ENCODE data around the gene ZNF440. TPM values are rescaled to one million over a fixed set of nuclear protein-coding genes. Genes with fewer than 3 reads are reported as not detected.

ZNF440 gene
- total RNA-seq, 4 donors from 2014 or later: 4.8 to 13.2 (median 9.7) TPM

GRCh38 chr19:11880598-11880997 is 66.5 kb downstream of the ZNF440 start:
- WGBS, 2 donors (ENCODE audit: low coverage in 1 of 2): 87% methylated on average over 9 of the region's 12 CpGs; no CpG with 5 or more reads in 1 of the 2 donors
- H3K27ac ChIP-seq: no peak overlapping the region
- H3K4me3 ChIP-seq: no peak overlapping the region
- no peak for ATAC-seq
- peaks cover 0 to 5% (median 2%) of the 10 kb centered on the region in 3 donors for H3K4me1 ChIP-seq
- no peak for TF ChIP-seq POLR2AphosphoS5 (IDR thresholded peaks at IDR 0.05)
- TF ChIP-seq CTCF (IDR thresholded peaks at IDR 0.05): no peak
- peaks cover 4% of the 10 kb centered on the region for H3K27me3 ChIP-seq
- H3K9me3 ChIP-seq: no peaks in the 10 kb centered on the region
- no peaks in the 10 kb centered on the region for H3K36me3 ChIP-seq

GRCh38 chr19:11881151-11881800 is 67.2 kb downstream of the ZNF440 start:
- Histone ChIP-seq H3K36me3 (no peaks in the 10 kb centered on the region), H3K4me3 (no peak overlapping the region), H3K4me1 (peaks cover 0 to 5% (median 2%) of the 10 kb centered on the region in 3 donors), H3K27me3 (peaks cover 4% of the 10 kb centered on the region), H3K27ac (no peak overlapping the region), H3K9me3 (no peaks in the 10 kb centered on the region)
- no peak for ATAC-seq
- TF ChIP-seq POLR2A (IDR thresholded peaks at IDR 0.05) (no peak), EP300 (IDR thresholded peaks at IDR 0.05) (no peak), CTCF (IDR thresholded peaks at IDR 0.05) (peak; percentile 55 to 77 (median 62)), POLR2AphosphoS5 (IDR thresholded peaks at IDR 0.05) (no peak)
- 24% methylated on average over 6 to 7 of the region's 10 CpGs for WGBS, 2 donors (ENCODE audit: low coverage in 1 of 2)

GRCh38 chr19:11882606-11883005 is 68.5 kb downstream of the ZNF440 start:
- no peaks in the 10 kb centered on the region for H3K9me3 ChIP-seq
- H3K4me1 ChIP-seq: peaks cover 0 to 13% (median 2%) of the 10 kb centered on the region in 3 donors
- peaks cover 4% of the 10 kb centered on the region for H3K27me3 ChIP-seq
- H3K36me3 ChIP-seq: no peaks in the 10 kb centered on the region
- no peak overlapping the region for H3K27ac ChIP-seq
- WGBS, 2 donors (ENCODE audit: low coverage in 1 of 2): 41 to 55% methylated on average over 2 of the region's 2 CpGs
- no peak overlapping the region for H3K4me3 ChIP-seq
- ATAC-seq: no peak
- no peak for TF ChIP-seq POLR2A (IDR thresholded peaks at IDR 0.05)
- no peak for TF ChIP-seq POLR2AphosphoS5 (IDR thresholded peaks at IDR 0.05)
- no peak for TF ChIP-seq CTCF (IDR thresholded peaks at IDR 0.05)
- no peak for TF ChIP-seq EP300 (IDR thresholded peaks at IDR 0.05)

Other genes with a start within 250 kb of the ZNF440 start
- 10 to 100 TPM in 2 of 4 donors, 1 to 10 TPM in 2; 4.4 to 12.0 (median 9.8) TPM for gene ACP5, start 236.6 kb upstream of the ZNF440 start, total RNA-seq
- 10 to 100 TPM in 3 of 4 donors, 1 to 10 TPM in 1; 9.6 to 18.0 (median 10.4) TPM for gene ZNF627, start 216.8 kb upstream of the ZNF440 start, total RNA-seq
- 10 to 100 TPM in 1 of 4 donors, 1 to 10 TPM in 3; 6.7 to 11.4 (median 8.7) TPM for gene ZNF823, start 75.3 kb upstream of the ZNF440 start, total RNA-seq
- gene ZNF441, start 47.3 kb upstream of the ZNF440 start, total RNA-seq: 10 to 100 TPM in 1 of 4 donors, 1 to 10 TPM in 3; 4.5 to 10.7 (median 7.7) TPM
- gene ZNF491, start 15.8 kb upstream of the ZNF440 start, total RNA-seq: 1 to 10 TPM; 1.8 to 3.7 (median 3.1) TPM
- gene ZNF439, start 34.5 kb downstream of the ZNF440 start, total RNA-seq: 10 to 100 TPM in 2 of 4 donors, 1 to 10 TPM in 2; 6.5 to 18.1 (median 8.5) TPM
- gene ZNF69, start 73.5 kb downstream of the ZNF440 start, total RNA-seq: 10 to 100 TPM in 2 of 4 donors, 1 to 10 TPM in 2; 3.5 to 13.6 (median 9.1) TPM
- 10 to 100 TPM in 3 of 4 donors, 1 to 10 TPM in 1; 7.1 to 19.6 (median 11.4) TPM for gene ZNF700, start 110.8 kb downstream of the ZNF440 start, total RNA-seq
- 1 to 10 TPM; 4.5 to 8.1 (median 5.1) TPM for gene ZNF763, start 150.8 kb downstream of the ZNF440 start, total RNA-seq
- gene ZNF433, start 221.4 kb downstream of the ZNF440 start, total RNA-seq: 10 to 100 TPM in 1 of 4 donors, 1 to 10 TPM in 3; 5.4 to 12.8 (median 6.5) TPM
- under 1 TPM in 1 of 4 donors, not detected in 3; 0.27 TPM for gene ZNF878, start 238.7 kb downstream of the ZNF440 start, total RNA-seq

All from gastroesophageal sphincter (tissue), 4 donors.